HEK293 (cell line): ENCODE data around the gene DPYD.

Experiments used
- CTCF ChIA-PET: fragments of 350-600 bp; formaldehyde crosslinking; extraction: SDS; loops from one replicate; lab custom pipeline; 2021; ENCODE audit warnings: antibody characterized with exemption; lab: Yijun Ruan, JAX
- POLR2A ChIA-PET: fragments of 300-600 bp; formaldehyde crosslinking; extraction: SDS; loops from one replicate; lab custom pipeline; 2020; ENCODE audit warnings: antibody characterized with exemption, inconsistent platforms; lab: Yijun Ruan, JAX
- H3K27ac ChIP-seq: fragments of 200-500 bp; sonication (Bioruptor generic); 2 replicates; pipeline ENCODE4 v1.5.1; 2014; ENCODE audit warnings: low read depth, low read length, control low read depth, inconsistent platforms; ENCODE audit errors: extremely low read depth
- H3K36me3 ChIP-seq, 2 experiments: fragments of 200-500 bp in 1 of 2; sonication (Bioruptor generic) in 1 of 2; 1 replicate in 1 of 2; 2 replicates in 1 of 2; pipeline ENCODE4 v1.5.1; 2014 to 2017; ENCODE audit warnings: inconsistent platforms in 2 of 2, low read length in 2 of 2; ENCODE audit not compliant: control insufficient read depth in 2 of 2, insufficient read depth in 1 of 2
- H3K4me1 ChIP-seq: fragments of 200-500 bp; sonication (Bioruptor generic); 2 replicates; pipeline ENCODE4 v1.5.1; 2014; ENCODE audit warnings: mild to moderate bottlenecking, low read length, inconsistent platforms; ENCODE audit not compliant: control insufficient read depth, insufficient read depth
- H3K4me3 ChIP-seq: 2 replicates; pipeline ENCODE4 v1.5.1; 2011; ENCODE audit warnings: low read depth, mild to moderate bottlenecking, control low read depth, low read length, moderate library complexity
- H3K9me3 ChIP-seq: fragments of 200-500 bp; sonication (Bioruptor generic); 2 replicates; pipeline ENCODE4 v1.5.1; 2014; ENCODE audit warnings: low read depth, low read length, inconsistent platforms; ENCODE audit not compliant: control insufficient read depth, insufficient read depth
- KLF9 ChIP-seq: fragments of 450-650 bp; formaldehyde crosslinking; IDR thresholded peaks from 2 replicates; pipeline ENCODE4 v1.5.1; 2016; ENCODE audit warnings: missing biosample characterization, missing genetic modification characterization, low read depth
- SP7 ChIP-seq: fragments of 450-650 bp; formaldehyde crosslinking; IDR thresholded peaks from 2 replicates; pipeline ENCODE4 v1.5.1; 2016; ENCODE audit warnings: missing biosample characterization, missing genetic modification characterization
- ZBTB1 ChIP-seq: fragments of 450-650 bp; formaldehyde crosslinking; IDR thresholded peaks from 2 replicates; pipeline ENCODE4 v1.5.1; 2016; ENCODE audit warnings: missing biosample characterization, missing genetic modification characterization
- ZNF138 ChIP-seq: fragments of 450-650 bp; formaldehyde crosslinking; IDR thresholded peaks from 2 replicates; pipeline ENCODE4 v1.5.1; 2016; ENCODE audit warnings: missing biosample characterization, missing genetic modification characterization, borderline replicate concordance
- ZNF146 ChIP-seq: fragments of 450-650 bp; formaldehyde crosslinking; IDR thresholded peaks from 2 replicates; pipeline ENCODE4 v1.5.1; 2016; ENCODE audit warnings: missing biosample characterization, missing genetic modification characterization
- ZNF513 ChIP-seq: fragments of 450-650 bp; IDR thresholded peaks from 2 replicates; pipeline ENCODE4 v1.5.1; 2018; ENCODE audit warnings: missing biosample characterization, missing genetic modification characterization
- ZNF518A ChIP-seq: fragments of 450-650 bp; formaldehyde crosslinking; conservative IDR thresholded peaks from 2 replicates; pipeline ENCODE4 v1.5.1; 2016; ENCODE audit warnings: low read depth, missing biosample characterization, missing genetic modification characterization
- ZNF623 ChIP-seq: fragments of 450-650 bp; formaldehyde crosslinking; IDR thresholded peaks from 2 replicates; pipeline ENCODE4 v1.5.1; 2016; ENCODE audit warnings: missing biosample characterization, missing genetic modification characterization
- ZNF658 ChIP-seq: fragments of 450-650 bp; formaldehyde crosslinking; IDR thresholded peaks from 2 replicates; pipeline ENCODE4; 2016; ENCODE audit warnings: missing biosample characterization, missing genetic modification characterization
- ZNF701 ChIP-seq: fragments of 450-650 bp; formaldehyde crosslinking; IDR thresholded peaks from 2 replicates; pipeline ENCODE4 v1.5.1; 2016; ENCODE audit warnings: missing biosample characterization, missing genetic modification characterization
- ZNF792 ChIP-seq: fragments of 450-650 bp; formaldehyde crosslinking; IDR thresholded peaks from 2 replicates; pipeline ENCODE4 v1.5.1; 2016; ENCODE audit warnings: missing biosample characterization, missing genetic modification characterization
- ZNF843 ChIP-seq: fragments of 450-650 bp; formaldehyde crosslinking; IDR thresholded peaks from 2 replicates; pipeline ENCODE4 v1.5.1; 2016; ENCODE audit warnings: missing biosample characterization, missing genetic modification characterization
- TF ChIP-seq, protein P1 (sequence below): fragments of 450-650 bp; formaldehyde crosslinking; IDR thresholded peaks from 2 replicates; pipeline ENCODE4 v1.5.1; 2016; ENCODE audit warnings: missing biosample characterization, missing genetic modification characterization
- TF ChIP-seq, protein P2 (sequence below): fragments of 450-650 bp; formaldehyde crosslinking; IDR thresholded peaks from 2 replicates; pipeline ENCODE4; 2016; ENCODE audit warnings: missing biosample characterization, missing genetic modification characterization
- TF ChIP-seq, protein P3 (sequence below): fragments of 450-650 bp; formaldehyde crosslinking; IDR thresholded peaks from 2 replicates; pipeline ENCODE4 v1.5.1; 2017; ENCODE audit warnings: missing biosample characterization, missing genetic modification characterization

Gene DPYD

DNA sequence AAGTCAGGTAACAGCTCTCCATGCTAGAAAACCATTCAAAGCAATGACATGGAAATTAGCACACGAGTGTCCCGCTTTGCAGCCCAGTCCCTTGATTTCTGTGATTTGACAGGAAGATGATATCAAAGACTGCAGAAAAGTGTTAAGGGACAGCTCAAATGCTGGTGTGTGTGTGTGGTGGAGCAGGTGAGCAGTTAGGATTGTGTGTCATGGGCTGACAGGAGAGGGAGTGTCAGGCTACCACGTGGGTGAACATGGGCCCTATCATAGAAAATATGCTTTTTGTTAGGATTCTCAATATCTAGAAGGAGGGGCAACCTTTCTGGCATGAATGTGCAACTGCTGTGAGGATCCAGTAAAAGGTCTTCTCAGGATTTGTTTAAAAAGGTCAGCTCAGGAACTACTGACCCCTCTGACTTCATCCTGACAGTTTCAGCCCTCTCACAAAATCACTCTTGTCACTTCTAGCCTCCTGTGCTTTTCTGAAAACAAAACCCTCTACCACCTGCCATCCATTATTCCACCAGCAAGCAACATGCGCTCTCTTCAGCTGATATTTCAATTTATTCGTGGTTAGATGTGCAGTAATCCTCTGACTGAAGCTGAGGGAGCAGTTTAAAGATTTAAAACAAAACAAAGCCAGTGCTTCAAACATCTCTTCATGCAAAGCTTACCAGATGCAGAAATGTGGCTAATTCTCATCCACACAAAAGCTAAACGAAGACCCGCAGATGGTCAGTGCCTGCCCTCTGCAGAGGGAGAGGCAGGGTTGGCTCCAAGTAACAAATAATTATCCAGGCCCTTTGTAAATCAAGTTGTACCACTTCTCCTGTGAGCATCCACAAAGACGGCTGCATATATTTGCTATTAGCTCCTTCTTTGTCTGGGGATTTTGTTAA, 801.3 kb downstream of the DPYD start:
- no peaks in the 10 kb centered on the region for H3K36me3 ChIP-seq
- no peak for TF ChIP-seq ZNF146 (tag by site-specific recombination)
- TF ChIP-seq, protein P1, sequence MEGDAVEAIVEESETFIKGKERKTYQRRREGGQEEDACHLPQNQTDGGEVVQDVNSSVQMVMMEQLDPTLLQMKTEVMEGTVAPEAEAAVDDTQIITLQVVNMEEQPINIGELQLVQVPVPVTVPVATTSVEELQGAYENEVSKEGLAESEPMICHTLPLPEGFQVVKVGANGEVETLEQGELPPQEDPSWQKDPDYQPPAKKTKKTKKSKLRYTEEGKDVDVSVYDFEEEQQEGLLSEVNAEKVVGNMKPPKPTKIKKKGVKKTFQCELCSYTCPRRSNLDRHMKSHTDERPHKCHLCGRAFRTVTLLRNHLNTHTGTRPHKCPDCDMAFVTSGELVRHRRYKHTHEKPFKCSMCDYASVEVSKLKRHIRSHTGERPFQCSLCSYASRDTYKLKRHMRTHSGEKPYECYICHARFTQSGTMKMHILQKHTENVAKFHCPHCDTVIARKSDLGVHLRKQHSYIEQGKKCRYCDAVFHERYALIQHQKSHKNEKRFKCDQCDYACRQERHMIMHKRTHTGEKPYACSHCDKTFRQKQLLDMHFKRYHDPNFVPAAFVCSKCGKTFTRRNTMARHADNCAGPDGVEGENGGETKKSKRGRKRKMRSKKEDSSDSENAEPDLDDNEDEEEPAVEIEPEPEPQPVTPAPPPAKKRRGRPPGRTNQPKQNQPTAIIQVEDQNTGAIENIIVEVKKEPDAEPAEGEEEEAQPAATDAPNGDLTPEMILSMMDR (tag by site-specific recombination), result no peak
- no peak for TF ChIP-seq ZNF843 (tag by site-specific recombination)
- no peak for TF ChIP-seq ZNF513 (tag by site-specific recombination)
- no peak for TF ChIP-seq ZBTB1 (tag by site-specific recombination)
- TF ChIP-seq, all 188 proteins: peak for 0
- ChIA-PET POLR2A (no interaction called here), CTCF (interaction anchor here (0.6 to 2.4 kb wide), 4 partner anchors 16 to 606 kb away, joined by 3 to 11 read pairs (median 4); no protein-coding TSS in a partner anchor)
- Histone ChIP-seq H3K9me3 (no peaks in the 10 kb centered on the region), H3K4me1 (no peaks in the 10 kb centered on the region), H3K27ac (no peak overlapping the region), H3K4me3 (no peak overlapping the region)

DNA sequence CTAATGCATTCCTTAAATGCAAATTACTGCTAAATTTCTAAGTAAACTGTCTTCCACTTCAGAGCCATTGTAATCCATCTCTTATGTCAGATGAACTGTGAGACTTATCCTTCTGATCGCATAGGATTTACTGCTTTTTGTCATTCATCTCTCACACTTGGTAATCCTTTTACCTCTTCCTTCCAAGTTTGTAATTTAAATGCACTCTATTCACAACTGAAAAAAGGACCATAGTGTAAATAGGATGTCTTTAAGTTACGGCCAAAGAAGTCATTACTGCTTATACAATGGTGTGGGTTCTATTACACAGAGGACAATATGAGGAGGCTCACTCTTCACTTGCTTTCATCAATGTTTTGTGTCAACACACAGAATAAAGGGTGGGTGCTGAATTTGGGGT, 806.0 kb downstream of the DPYD start:
- ChIA-PET POLR2A (no interaction called here), CTCF (no interaction called here)

More for the DNA sequence above, 806.0 kb downstream of the DPYD start:
- H3K27ac ChIP-seq, result no peak overlapping the region
- no peak for TF ChIP-seq ZNF792
- TF ChIP-seq ZNF623, result no peak
- no peak for TF ChIP-seq ZNF701
- no peak for TF ChIP-seq ZNF138
- TF ChIP-seq SP7 (tag by site-specific recombination), result no peak
- no peak for TF ChIP-seq ZNF518A
- TF ChIP-seq ZNF658 (tag by site-specific recombination), result no peak
- TF ChIP-seq, protein P2, sequence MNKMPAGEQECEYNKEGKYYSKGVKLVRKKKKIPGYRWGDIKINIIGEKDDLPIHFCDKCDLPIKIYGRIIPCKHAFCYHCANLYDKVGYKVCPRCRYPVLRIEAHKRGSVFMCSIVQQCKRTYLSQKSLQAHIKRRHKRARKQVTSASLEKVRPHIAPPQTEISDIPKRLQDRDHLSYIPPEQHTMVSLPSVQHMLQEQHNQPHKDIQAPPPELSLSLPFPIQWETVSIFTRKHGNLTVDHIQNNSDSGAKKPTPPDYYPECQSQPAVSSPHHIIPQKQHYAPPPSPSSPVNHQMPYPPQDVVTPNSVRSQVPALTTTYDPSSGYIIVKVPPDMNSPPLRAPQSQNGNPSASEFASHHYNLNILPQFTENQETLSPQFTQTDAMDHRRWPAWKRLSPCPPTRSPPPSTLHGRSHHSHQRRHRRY, result no peak
- no peak for TF ChIP-seq KLF9 (tag by site-specific recombination)
- TF ChIP-seq, protein P3, sequence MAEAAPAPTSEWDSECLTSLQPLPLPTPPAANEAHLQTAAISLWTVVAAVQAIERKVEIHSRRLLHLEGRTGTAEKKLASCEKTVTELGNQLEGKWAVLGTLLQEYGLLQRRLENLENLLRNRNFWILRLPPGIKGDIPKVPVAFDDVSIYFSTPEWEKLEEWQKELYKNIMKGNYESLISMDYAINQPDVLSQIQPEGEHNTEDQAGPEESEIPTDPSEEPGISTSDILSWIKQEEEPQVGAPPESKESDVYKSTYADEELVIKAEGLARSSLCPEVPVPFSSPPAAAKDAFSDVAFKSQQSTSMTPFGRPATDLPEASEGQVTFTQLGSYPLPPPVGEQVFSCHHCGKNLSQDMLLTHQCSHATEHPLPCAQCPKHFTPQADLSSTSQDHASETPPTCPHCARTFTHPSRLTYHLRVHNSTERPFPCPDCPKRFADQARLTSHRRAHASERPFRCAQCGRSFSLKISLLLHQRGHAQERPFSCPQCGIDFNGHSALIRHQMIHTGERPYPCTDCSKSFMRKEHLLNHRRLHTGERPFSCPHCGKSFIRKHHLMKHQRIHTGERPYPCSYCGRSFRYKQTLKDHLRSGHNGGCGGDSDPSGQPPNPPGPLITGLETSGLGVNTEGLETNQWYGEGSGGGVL (tag by site-specific recombination), result no peak
- H3K4me1 ChIP-seq, result no peaks in the 10 kb centered on the region
- H3K36me3 ChIP-seq, result no peaks in the 10 kb centered on the region
- no peaks in the 10 kb centered on the region for H3K9me3 ChIP-seq
- H3K4me3 ChIP-seq, result no peak overlapping the region
